CD4-positive, alpha-beta T cell (primary cell): ENCODE results near the gene SNAP29. TPM values are rescaled to one million over a fixed set of nuclear protein-coding genes. Genes with fewer than 3 reads are reported as not detected.

Experiments used
- ATAC-seq: fragments of 200-7000 bp; cut with Tn5 transposase; one replicate; pipeline ENCODE4 v1.10.0; 2022; ENCODE audit warnings: mild to moderate bottlenecking; ENCODE audit not compliant: poor library complexity
- CTCF ChIA-PET: fragments of 350-600 bp; sonication (Branson Sonifier 250); formaldehyde crosslinking; loops from one replicate; lab custom pipeline; 2021; ENCODE audit warnings: antibody characterized with exemption, inconsistent platforms; lab: Charles Lee
- POLR2A ChIA-PET: fragments of 350-600 bp; sonication (Branson Sonifier 250); formaldehyde crosslinking; loops from one replicate; lab custom pipeline; 2021; ENCODE audit warnings: antibody characterized with exemption, inconsistent platforms; lab: Charles Lee
- DNase-seq, 14 experiments: peaks; one replicate each; pipeline ENCODE4 v3.0.0-alpha.2; 2013 to 2020; ENCODE audit warnings: mixed read lengths in 2 of 14
- H3K27ac ChIP-seq, 2 donors: one replicate each; pipeline versions ENCODE4 v1.5.1 to v1.7.0; 2013; ENCODE audit warnings: low read length in 2 of 2, low read depth in 1 of 2, mild to moderate bottlenecking in 1 of 2
- H3K27me3 ChIP-seq, 2 experiments: 1 replicate in 1 of 2; 2 replicates in 1 of 2; pipeline versions ENCODE4 v1.6.1 to v1.7.0; 2013; ENCODE audit warnings: low read length in 2 of 2, control low read depth in 1 of 2, mild to moderate bottlenecking in 1 of 2, moderate library complexity in 1 of 2; ENCODE audit not compliant: insufficient read depth in 2 of 2, control insufficient read depth in 1 of 2
- H3K36me3 ChIP-seq: one replicate; pipeline ENCODE4 v1.6.1; 2013; ENCODE audit warnings: low read length, control low read depth; ENCODE audit not compliant: insufficient read depth
- H3K4me1 ChIP-seq: one replicate; pipeline ENCODE4 v1.6.1; 2013; ENCODE audit warnings: low read length, control low read depth; ENCODE audit not compliant: insufficient read depth
- H3K4me3 ChIP-seq: one replicate; pipeline ENCODE4 v1.5.1; 2013; ENCODE audit warnings: mild to moderate bottlenecking, low read length, moderate library complexity
- H3K9me3 ChIP-seq, 2 experiments: 1 replicate in 1 of 2; 2 replicates in 1 of 2; pipeline versions ENCODE4 v1.6.1 to v1.7.0; 2013; ENCODE audit warnings: low read length in 2 of 2, mild to moderate bottlenecking in 2 of 2, control low read depth in 1 of 2, moderate library complexity in 1 of 2; ENCODE audit not compliant: control insufficient read depth in 1 of 2, insufficient read depth in 1 of 2
- H3K27ac Mint-ChIP-seq: one replicate; pipeline ENCODE4 v1.8.0; 2020; ENCODE audit warnings: mixed read lengths
- H3K27me3 Mint-ChIP-seq: one replicate; pipeline ENCODE4 v1.8.0; 2021; ENCODE audit warnings: mixed read lengths
- H3K36me3 Mint-ChIP-seq: one replicate; pipeline ENCODE4 v1.8.0; 2021; ENCODE audit warnings: low read depth, mixed read lengths
- H3K4me1 Mint-ChIP-seq: one replicate; pipeline ENCODE4 v1.8.0; 2021; ENCODE audit warnings: low read depth, mixed read lengths
- H3K4me3 Mint-ChIP-seq: one replicate; pipeline ENCODE4 v1.8.0; 2020; ENCODE audit warnings: mild to moderate bottlenecking, mixed read lengths
- H3K9me3 Mint-ChIP-seq: one replicate; pipeline ENCODE4 v1.8.0; 2020; ENCODE audit warnings: mixed read lengths
- intact Hi-C, 2 experiments: fragments of 100-400 bp; cut with DNase I in 1 of 2; cut with micrococcal nuclease in 1 of 2; formaldehyde crosslinking; loops; one replicate each; pipeline versions ENCODE4 v1.15.1 to v1.9.0; 2023 to 2025; cut with DNase I, micrococcal nuclease
- total RNA-seq, 174 experiments: library from RNA in 2 of 174; stranded (reverse) in 2 of 174; gene quantifications; one replicate each; pipeline ENCODE4 v1.2.3 and lab custom pipeline; 2021 to 2026
- TF ChIP-seq, protein P1 (sequence below): fragments of 200-600 bp; IDR thresholded peaks from one replicate; pipeline ENCODE4 v1.8.0; 2022; ENCODE audit warnings: antibody characterized with exemption, mild to moderate bottlenecking

SNAP29 gene
- total RNA-seq, 2 experiments from 2014 or later = 13.7 to 15.1 TPM

- Histone ChIP-seq H3K9me3 (no peaks in the 10 kb centered on the region), H3K27ac (no peak overlapping the region), H3K36me3 (peaks cover 34% of the 10 kb centered on the region), H3K4me1 (peaks cover 60% of the 10 kb centered on the region), H3K4me3 (no peak overlapping the region), H3K27me3 (no peaks in the 10 kb centered on the region)
- Mint-ChIP-seq H3K27ac (peak overlapping the region; percentile 36), H3K9me3 (no peaks in the 10 kb centered on the region), H3K27me3 (no peaks in the 10 kb centered on the region), H3K4me3 (peak overlapping the region; percentile 25), H3K36me3 (peaks cover 36% of the 10 kb centered on the region), H3K4me1 (peaks cover 48% of the 10 kb centered on the region)
- TF ChIP-seq, protein P1, sequence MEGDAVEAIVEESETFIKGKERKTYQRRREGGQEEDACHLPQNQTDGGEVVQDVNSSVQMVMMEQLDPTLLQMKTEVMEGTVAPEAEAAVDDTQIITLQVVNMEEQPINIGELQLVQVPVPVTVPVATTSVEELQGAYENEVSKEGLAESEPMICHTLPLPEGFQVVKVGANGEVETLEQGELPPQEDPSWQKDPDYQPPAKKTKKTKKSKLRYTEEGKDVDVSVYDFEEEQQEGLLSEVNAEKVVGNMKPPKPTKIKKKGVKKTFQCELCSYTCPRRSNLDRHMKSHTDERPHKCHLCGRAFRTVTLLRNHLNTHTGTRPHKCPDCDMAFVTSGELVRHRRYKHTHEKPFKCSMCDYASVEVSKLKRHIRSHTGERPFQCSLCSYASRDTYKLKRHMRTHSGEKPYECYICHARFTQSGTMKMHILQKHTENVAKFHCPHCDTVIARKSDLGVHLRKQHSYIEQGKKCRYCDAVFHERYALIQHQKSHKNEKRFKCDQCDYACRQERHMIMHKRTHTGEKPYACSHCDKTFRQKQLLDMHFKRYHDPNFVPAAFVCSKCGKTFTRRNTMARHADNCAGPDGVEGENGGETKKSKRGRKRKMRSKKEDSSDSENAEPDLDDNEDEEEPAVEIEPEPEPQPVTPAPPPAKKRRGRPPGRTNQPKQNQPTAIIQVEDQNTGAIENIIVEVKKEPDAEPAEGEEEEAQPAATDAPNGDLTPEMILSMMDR = no peak
- intact Hi-C loops = no loop called here
- CTCF ChIA-PET = no interaction called here
- POLR2A ChIA-PET = no interaction called here
- ATAC-seq (no peak), DNase-seq (no peak)
These were observed 4.6 kb downstream of the SNAP29 start for GRCh38 chr22:20863366-20863765.

DNA sequence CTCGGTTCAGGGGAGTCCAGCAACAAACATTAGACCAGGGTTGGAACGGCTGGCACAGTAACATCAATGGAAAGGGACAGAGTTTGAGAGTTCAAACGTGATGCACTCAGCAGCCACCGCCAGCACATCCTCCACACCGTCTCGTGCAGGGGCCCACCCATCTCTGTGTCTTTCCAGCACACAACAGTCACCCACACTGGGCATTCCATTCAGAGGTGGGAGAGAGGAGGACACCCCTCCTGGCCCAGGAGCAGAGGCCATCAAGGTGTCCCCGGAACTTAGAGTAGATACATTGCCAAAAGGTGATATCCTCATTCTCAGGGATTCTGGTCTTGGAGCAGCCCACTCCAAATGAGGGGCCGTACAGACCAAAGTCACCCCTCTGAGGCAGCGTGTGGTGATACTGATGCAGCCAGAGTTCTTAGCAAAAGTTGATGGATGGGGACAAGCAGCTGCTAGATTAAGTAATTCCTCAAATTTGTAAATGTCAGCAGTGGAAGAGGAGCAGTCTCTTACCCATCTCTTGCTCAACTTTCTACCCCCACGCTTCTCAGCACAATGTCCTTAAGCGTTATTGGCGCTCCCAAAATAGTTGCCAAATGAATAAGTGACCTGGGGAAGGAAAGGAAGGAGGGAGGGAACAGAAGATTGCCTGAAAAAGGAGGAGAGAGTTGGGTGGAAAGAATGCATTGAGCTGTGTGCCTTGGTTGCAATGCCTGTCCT, 5.5 kb downstream of the SNAP29 start:
- H3K4me3 ChIP-seq = no peak overlapping the region
- no peak overlapping the region for H3K27ac ChIP-seq
- TF ChIP-seq, protein P1 = no peak
- CTCF ChIA-PET = no interaction called here
- POLR2A ChIA-PET = no interaction called here
- Mint-ChIP-seq H3K27me3 (no peaks in the 10 kb centered on the region), H3K27ac (peak overlapping the region; percentile 36), H3K4me3 (no peak overlapping the region), H3K4me1 (peaks cover 46% of the 10 kb centered on the region), H3K9me3 (no peaks in the 10 kb centered on the region), H3K36me3 (peaks cover 44% of the 10 kb centered on the region)
- no peaks in the 10 kb centered on the region for H3K27me3 ChIP-seq
- DNase-seq = no peak
- peaks cover 36% of the 10 kb centered on the region for H3K36me3 ChIP-seq
- intact Hi-C loops = no loop called here
- no peaks in the 10 kb centered on the region for H3K9me3 ChIP-seq
- peaks cover 57% of the 10 kb centered on the region for H3K4me1 ChIP-seq
- ATAC-seq = no peak

DNA sequence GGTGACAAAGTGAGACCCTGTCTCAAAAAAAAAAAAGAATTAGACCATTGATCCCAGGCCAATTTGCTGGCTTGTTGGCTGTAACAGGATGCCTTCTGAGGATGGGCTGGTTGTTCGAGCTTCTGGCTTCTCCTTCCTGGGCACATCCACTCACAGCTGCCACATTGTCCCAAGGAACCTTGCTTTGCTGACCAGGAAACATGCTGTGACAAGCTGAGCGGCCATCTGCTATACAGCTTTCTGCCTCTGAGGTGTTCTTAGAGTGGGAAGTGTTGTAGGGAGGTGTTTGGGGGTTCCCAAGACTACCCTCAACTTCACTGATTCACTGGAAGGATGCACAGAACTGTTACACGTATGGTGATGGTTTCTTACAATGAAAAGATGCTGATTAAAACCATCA, 6.5 kb downstream of the SNAP29 start:
- ChIA-PET CTCF (no interaction called here), POLR2A (no interaction called here)
- no peaks in the 10 kb centered on the region for H3K9me3 ChIP-seq
- H3K9me3 Mint-ChIP-seq = no peaks in the 10 kb centered on the region
- H3K4me3 ChIP-seq = no peak overlapping the region
- H3K27ac ChIP-seq = no peak overlapping the region
- H3K36me3 Mint-ChIP-seq = peaks cover 50% of the 10 kb centered on the region
- H3K4me1 Mint-ChIP-seq = peaks cover 39% of the 10 kb centered on the region
- DNase-seq (no peak), ATAC-seq (no peak)
- peaks cover 40% of the 10 kb centered on the region for H3K36me3 ChIP-seq
- H3K27me3 ChIP-seq = no peaks in the 10 kb centered on the region
- intact Hi-C loops = no loop called here
- TF ChIP-seq, protein P1 = no peak
- H3K4me3 Mint-ChIP-seq = no peak overlapping the region
- H3K4me1 ChIP-seq = peaks cover 47% of the 10 kb centered on the region
- H3K27me3 Mint-ChIP-seq = no peaks in the 10 kb centered on the region
- no peak overlapping the region for H3K27ac Mint-ChIP-seq
